Measurements from ENCODE around the gene DNAH3.
A peak's percentile ranks its signal among the peaks of the same experiment; 100 is the strongest.
"Not testable (repeated sequence)": the region's sequence is repeated elsewhere in the genome, so short reads cannot be mapped to it uniquely, and the experiment has no call there.

DNAH3 gene

GRCh38 chr16:21005008-21005407, 145.6 kb downstream of the DNAH3 start:
- DNase-seq (ENCODE audit: low spot score): no peak

GRCh38 chr16:21001262-21001661, 149.4 kb downstream of the DNAH3 start:
- DNase-seq (ENCODE audit: low spot score): peak; percentile 17

GRCh38 chr16:20997147-20997546, 153.5 kb downstream of the DNAH3 start:
- no peak for DNase-seq (ENCODE audit: low spot score)

- DNase-seq (ENCODE audit: low spot score): no peak
Observed at GRCh38 chr16:20995711-20996110, 154.9 kb downstream of the DNAH3 start.

DNA sequence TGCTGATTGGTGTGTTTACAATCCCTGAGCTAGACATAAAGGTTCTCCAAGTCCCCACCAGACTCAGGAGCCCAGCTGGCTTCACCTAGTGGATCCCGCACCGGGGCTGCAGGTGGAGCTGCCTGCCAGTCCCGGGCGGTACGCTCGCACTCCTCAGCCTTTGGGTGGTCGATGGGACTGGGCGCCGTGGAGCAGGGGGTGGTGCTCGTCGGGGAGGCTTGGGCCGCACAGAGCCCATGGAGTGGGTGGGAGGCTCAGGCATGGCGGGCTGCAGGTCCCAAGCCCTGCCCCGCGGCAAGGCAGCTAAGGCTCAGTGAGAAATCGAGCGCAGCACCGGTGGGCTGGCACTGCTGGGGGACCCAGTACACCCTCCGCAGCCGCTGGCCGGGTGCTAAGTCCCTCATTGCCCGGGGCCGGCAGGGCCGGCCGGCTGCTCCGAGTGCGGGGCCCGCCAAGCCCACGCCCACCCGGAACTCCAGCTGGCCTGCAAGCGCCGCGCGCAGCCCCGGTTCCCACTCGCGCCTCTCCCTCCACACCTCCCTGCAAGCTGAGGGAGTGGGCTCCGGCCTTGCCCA, 161.1 kb downstream of the DNAH3 start:
- not testable (repeated sequence) for DNase-seq (ENCODE audit: low spot score)

GRCh38 chr16:20987049-20987448, 163.6 kb downstream of the DNAH3 start:
- no peak for DNase-seq (ENCODE audit: low spot score)

DNA sequence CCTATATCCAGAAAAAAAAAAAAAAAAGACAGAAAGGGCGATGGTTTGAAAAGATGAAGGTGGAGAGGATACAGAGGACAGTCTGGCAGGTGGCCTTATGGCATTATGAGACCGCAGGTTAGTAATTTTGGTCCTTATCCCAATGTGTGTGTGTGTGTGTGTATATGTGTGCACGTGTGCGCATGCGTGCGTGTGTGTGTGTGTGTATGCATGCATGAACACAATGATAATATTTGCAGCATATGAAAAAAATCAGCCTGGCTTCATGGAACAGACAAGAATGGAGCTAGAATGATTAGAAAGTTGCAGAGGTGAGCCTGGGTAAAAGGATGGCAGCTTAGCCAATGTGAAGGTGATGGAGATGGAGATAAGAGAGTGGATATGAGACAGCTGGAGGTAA, 166.6 kb downstream of the DNAH3 start:
- DNase-seq (ENCODE audit: low spot score): no peak

DNA sequence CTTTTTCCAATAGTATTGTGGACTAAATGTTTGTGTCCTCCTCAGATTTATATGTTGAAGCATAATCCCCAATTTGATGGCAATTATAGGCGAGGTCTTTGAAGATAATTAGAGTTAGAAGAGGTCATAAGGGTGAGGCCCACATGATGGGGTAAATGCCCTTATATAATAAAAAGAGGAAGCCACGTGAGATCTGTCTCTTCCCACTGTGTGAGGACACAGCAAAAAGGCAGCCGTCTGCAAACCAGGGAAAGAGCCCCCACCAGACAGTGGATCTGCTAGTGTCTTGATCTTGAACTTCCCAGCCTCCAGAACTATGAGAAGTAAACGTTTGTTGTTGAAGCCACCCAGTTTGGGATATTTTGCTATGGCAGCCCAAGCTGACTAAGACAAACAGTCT, 174.1 kb downstream of the DNAH3 start:
- no peak for DNase-seq (ENCODE audit: low spot score)

DNA sequence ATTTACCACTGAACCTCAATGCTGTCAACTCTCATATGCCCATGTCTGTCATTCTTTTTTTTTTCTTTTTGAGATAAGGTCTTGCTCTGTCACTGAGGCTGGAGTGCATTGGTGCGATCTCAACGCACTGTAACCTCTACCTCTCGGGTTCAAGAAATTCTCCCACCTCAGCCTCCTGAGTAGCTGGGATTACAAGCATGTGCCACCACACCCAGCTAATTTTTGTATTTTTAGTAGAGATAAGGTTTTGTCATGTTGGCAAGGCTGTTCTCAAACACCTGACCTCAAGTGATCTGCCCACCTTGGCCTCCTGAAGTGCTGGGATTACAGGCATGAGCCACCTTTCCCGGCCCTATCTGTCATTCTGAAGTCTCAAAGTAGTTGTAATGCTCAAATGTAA, 177.4 kb downstream of the DNAH3 start:
- not testable (repeated sequence) for DNase-seq (ENCODE audit: low spot score)

DNA sequence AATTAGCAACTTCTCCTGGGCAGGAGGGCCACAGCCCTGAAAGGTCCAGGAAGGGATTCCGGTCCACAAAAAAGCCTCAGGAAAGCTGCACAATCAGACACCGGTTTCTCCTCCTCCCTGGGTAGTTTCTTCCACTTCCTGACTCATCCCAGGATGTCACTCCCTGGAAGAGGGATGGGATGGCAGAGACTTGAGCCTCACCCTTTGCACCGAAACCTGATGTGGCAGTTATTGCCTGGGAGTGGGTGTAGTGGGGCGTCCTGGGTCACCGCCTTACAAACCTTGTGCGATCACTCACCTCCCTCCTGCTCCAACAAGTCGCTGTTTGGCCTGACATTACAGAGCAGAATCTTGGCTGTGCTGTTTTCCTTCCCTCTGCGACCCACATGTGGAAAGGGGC, 179.2 kb downstream of the DNAH3 start:
- no peak for DNase-seq (ENCODE audit: low spot score)

DNA sequence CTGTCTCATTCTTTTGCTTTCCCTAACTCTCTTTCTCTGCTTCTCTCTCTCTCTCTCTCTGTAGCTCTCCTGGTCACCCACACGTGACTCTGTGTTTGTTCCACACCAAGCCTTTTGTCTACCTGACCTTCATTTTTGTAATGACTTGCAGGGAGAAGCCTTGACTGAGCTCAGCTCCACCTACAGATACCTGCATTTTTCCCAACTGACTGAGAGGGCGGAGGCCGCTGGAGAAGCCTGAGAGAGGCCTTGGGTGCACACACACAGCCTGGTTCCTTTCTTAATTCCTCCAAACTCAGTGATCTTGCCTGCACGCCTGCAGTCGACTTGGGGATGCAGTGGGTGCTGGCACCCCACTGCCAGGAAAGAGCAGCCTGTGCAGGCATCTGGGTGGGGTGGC, 181.3 kb downstream of the DNAH3 start:
- DNase-seq (ENCODE audit: low spot score): no peak

GRCh38 chr16:20968765-20969164, 181.9 kb downstream of the DNAH3 start:
- DNase-seq (ENCODE audit: low spot score): no peak

- DNase-seq (ENCODE audit: low spot score): no peak
Observed at GRCh38 chr16:20960899-20961298, 189.7 kb downstream of the DNAH3 start.

DNA sequence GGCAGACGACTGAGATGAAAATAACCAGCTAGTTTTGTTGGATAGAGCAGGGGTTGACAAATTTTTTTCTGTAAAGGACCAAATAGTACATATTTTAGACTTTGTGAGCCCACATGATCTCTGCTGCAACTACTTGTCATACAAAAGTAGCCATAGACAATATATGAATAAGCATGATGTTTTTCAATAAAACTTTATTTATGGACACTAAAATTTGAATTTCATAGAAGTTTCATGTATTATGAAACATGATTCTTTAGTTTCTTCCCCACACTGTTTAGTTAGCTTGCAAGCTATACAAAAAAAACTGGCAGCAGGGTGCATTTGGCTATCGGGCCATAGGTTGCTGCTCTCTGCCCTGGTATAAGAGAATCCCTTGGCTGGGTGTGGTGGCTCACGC, 193.5 kb downstream of the DNAH3 start:
- no peak for DNase-seq (ENCODE audit: low spot score)

DNA sequence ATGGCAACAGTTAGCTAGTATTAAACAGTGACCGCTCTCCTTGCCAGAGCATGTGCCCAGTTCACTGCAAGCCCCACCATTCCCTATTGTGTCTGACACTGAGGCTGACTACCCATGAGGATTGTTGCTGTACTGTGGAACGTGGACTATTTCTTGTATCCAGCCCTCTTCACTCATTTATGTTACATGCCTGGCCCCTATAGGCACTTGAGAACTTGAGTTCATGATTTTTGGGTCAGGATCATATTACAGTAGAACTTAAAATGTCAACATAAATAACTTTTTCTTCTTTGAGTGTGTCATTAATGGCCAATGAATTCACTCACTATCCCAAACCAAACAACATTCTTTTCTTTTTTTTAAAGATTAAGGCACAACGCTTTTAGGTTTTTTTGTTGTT, 194.3 kb downstream of the DNAH3 start:
- no peak for DNase-seq (ENCODE audit: low spot score)

GRCh38 chr16:20954574-20954973, 196.1 kb downstream of the DNAH3 start:
- no peak for DNase-seq (ENCODE audit: low spot score)

DNA sequence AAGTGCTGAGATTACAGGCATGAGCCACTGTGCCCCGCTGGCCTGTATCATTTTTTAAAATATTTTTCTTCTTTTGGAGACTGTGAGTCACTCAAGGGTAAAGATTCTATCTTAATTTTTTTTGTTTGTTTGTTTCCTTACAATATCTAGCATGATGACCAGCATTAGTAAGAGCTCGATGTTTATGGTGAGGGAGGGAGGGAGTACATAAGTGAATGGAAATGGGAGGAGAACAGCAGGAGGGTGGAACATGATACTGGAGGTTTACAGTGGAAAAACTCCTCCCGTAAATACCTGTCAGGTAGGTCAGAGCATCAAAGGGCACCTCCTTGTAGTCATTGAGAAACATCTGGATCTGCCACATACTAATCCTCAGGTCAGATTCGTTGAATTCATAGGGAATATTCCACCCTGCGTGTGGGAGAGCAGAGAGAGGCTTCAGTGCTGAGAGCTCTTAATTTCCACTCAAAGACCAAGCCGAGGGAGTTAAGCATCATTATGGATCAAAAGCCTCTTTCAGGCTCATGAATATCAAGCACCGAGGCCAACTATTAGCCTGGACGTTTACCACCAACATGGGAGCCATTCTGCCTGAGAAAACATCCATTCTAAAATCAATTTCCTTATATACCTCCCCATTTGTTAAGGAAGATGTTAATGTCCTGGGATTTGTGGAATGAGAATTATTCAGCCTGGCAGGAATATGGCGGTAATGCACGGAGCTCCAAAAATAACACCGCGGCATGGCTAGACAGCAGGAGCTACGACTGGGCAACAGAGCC, 198.3 kb downstream of the DNAH3 start:
- DNase-seq (ENCODE audit: low spot score): no peak

DNA sequence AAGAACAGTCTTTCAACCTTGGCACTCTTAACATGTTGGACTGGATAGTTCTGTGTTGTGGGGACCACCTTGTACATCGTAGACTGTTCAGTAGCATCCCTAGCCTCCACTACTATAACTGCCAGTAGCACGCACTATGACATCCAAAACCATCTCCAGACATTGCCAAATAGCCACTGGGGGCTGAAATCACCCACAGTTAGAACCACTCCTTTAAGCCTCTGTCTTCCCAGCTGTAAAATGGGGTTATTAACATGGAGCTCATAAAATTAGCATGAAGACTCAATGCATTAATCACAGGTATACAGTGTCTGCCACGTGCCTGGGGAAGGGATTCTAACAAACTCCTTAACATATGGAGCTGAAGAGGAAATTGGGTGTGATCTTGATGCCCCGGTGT, 200.4 kb downstream of the DNAH3 start:
- DNase-seq (ENCODE audit: low spot score): no peak

DNA sequence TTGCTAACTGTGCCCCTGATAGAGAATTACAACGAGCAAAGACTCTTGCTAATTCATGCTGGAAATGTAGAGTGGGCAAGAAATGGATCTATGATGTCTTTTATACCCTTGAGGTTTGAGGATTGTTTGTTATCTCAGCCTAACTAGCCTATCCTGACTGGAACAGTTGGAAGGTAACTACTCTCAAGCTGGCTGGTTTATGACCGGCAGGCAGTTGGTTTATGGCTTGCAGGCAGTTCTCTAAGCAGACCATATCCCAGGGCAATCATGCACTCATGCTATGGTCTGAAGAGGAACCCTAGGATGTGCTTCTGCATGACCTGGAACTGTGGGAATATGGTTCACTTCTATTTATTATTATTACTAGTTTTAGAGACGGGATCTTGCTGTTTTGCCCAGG, 201.0 kb downstream of the DNAH3 start:
- DNase-seq (ENCODE audit: low spot score): no peak

- no peak for DNase-seq (ENCODE audit: low spot score)
Observed at GRCh38 chr16:20948444-20948843, 202.2 kb downstream of the DNAH3 start.

DNA sequence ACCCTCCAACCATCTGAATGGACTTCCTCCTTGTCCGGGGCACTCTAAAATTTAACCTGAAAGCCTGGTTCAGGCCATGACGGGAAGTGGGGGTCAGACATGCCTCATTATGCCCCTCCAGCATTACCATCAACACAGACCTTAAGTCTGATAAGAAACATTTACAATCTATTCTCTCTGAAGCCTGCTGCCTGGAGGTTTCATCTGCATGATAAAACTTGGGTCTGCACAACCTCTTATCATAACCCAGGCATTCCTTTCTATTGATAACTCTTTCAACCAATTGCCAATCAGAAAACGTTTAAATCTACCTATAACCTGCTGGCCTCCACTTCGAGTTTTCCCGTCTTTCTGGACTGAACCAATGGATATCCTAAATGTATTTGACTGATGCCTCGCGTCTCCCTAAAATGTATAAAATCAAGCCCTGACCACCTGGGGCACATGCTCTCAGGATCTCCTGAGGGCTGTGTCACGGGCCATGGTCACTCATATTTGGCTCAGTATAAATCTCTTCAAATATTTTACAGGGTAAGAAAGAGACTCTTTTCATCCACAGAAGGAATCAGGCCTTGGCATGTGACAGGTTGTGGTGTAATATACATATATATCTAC, 204.5 kb downstream of the DNAH3 start:
- DNase-seq (ENCODE audit: low spot score): no peak

DNA sequence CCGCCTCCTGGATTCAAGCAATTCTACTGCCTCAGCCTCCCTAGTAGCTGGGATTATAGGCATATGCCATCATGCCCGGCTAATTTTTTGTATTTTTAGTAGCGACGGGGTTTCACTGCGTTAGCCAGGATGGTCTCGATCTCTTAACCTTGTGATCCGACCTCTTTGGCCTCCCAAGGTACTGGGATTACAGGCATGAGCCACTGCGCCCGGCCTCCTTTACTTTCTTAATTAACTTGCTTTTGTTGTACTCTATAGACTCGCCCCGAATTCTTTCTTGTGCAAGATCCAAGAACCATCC, 205.1 kb downstream of the DNAH3 start:
- not testable (repeated sequence) for DNase-seq (ENCODE audit: low spot score)

GRCh38 chr16:20944861-20945574, 205.6 kb downstream of the DNAH3 start:
- no peak for DNase-seq (ENCODE audit: low spot score)
